Mesendoderm (in vitro differentiated cells): Measurements from ENCODE around the gene HDAC4.

ENCODE experiments used
- DNase-seq: peaks from one replicate; pipeline ENCODE4 v3.0.0; 2013
- H2AK5ac ChIP-seq: 2 replicates; pipeline ENCODE4 v1.6.1; 2013; ENCODE audit warnings: low read length, inconsistent platforms
- H2BK120ac ChIP-seq: 2 replicates; pipeline ENCODE4 v1.6.1; 2013; ENCODE audit warnings: low read depth, mild to moderate bottlenecking, low read length, moderate library complexity, mixed read lengths
- H2BK15ac ChIP-seq: replicated peaks from 2 replicates; pipeline ENCODE4 v1.6.1; 2013; ENCODE audit warnings: low read depth, mild to moderate bottlenecking, moderate library complexity
- H2BK5ac ChIP-seq: 2 replicates; pipeline ENCODE4 v1.6.1; 2013; ENCODE audit warnings: low read length, inconsistent platforms
- H3K18ac ChIP-seq: 2 replicates; pipeline ENCODE4 v1.6.1; 2013; ENCODE audit warnings: mild to moderate bottlenecking, low read length, mixed read lengths
- H3K23ac ChIP-seq: one replicate; pipeline ENCODE4 v1.6.1; 2013; ENCODE audit warnings: low read length
- H3K27ac ChIP-seq: 2 replicates; pipeline ENCODE4 v1.5.1; 2013; ENCODE audit warnings: low read depth, mild to moderate bottlenecking, inconsistent platforms, low read length, moderate library complexity
- H3K27me3 ChIP-seq: 2 replicates; pipeline ENCODE4 v1.6.1; 2013; ENCODE audit warnings: low read length, control low read depth, mild to moderate bottlenecking, inconsistent platforms; ENCODE audit not compliant: insufficient read depth, poor library complexity
- H3K36me3 ChIP-seq: 2 replicates; pipeline ENCODE4 v1.6.1; 2013; ENCODE audit warnings: low read length, inconsistent platforms; ENCODE audit not compliant: control insufficient read depth, insufficient read depth
- H3K4ac ChIP-seq: one replicate; pipeline ENCODE4 v1.6.1; 2013; ENCODE audit warnings: low read depth, mild to moderate bottlenecking, low read length, moderate library complexity
- H3K4me1 ChIP-seq: 2 replicates; pipeline ENCODE4 v1.6.1; 2013; ENCODE audit warnings: low read depth, low read length, inconsistent platforms; ENCODE audit not compliant: control insufficient read depth
- H3K4me2 ChIP-seq: 2 replicates; pipeline ENCODE4 v1.6.1; 2013; ENCODE audit warnings: low read length
- H3K4me3 ChIP-seq: 2 replicates; pipeline ENCODE4 v1.5.1; 2013; ENCODE audit warnings: mild to moderate bottlenecking, low read length
- H3K56ac ChIP-seq: one replicate; pipeline ENCODE4 v1.6.1; 2013; ENCODE audit warnings: low read length
- H3K79me1 ChIP-seq: 2 replicates; pipeline ENCODE4 v1.6.1; 2013; ENCODE audit warnings: low read length, inconsistent platforms
- H3K79me2 ChIP-seq: 2 replicates; pipeline ENCODE4 v1.6.1; 2013; ENCODE audit warnings: mild to moderate bottlenecking, low read length; ENCODE audit not compliant: control insufficient read depth, insufficient read depth
- H3K9ac ChIP-seq: 2 replicates; pipeline ENCODE4 v1.6.1; 2013; ENCODE audit warnings: low read length, inconsistent platforms
- H4K5ac ChIP-seq: one replicate; pipeline ENCODE4 v1.6.1; 2013; ENCODE audit warnings: low read length
- H4K8ac ChIP-seq: one replicate; pipeline ENCODE4 v1.6.1; 2013; ENCODE audit warnings: low read depth, mild to moderate bottlenecking, control low read depth, low read length, moderate library complexity
- WGBS: extraction: QIAGEN DNeasy Blood & Tissue Kit; methylation state at CpG from one replicate; pipeline ENCODE4 v1.1.7; 2013; ENCODE audit warnings: low lambda C conversion rate, missing lambda C conversion rate; ENCODE audit not compliant: insufficient coverage; ENCODE audit errors: extremely low coverage; 5-methylcytosine and 5-hydroxymethylcytosine counted together

Gene HDAC4

DNA sequence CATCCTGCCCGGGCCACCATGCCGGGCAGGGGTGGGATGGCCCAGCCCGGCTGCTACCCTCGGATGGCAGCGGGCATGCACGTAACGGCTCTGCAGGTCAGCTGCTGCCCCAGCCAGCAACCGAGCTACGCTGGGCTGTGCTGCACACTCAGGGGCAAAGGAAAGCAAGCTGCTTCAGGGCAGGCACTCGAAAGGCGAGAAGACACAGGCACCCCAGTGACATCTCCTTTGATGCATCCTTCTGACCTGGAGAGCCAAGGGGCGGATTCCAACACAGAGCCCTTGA is 8.8 kb downstream of the HDAC4 start:
- H2BK15ac ChIP-seq: no peak overlapping the region
- H3K79me1 ChIP-seq: peaks cover 29% of the 10 kb centered on the region
- no peak overlapping the region for H4K5ac ChIP-seq
- no peak overlapping the region for H3K27ac ChIP-seq
- no peak overlapping the region for H4K8ac ChIP-seq
- H3K4me3 ChIP-seq: no peak overlapping the region
- no peak overlapping the region for H3K18ac ChIP-seq
- no peaks in the 10 kb centered on the region for H3K4me1 ChIP-seq
- H3K4ac ChIP-seq: no peak overlapping the region
- H2BK120ac ChIP-seq: no peak overlapping the region
- no peak overlapping the region for H2AK5ac ChIP-seq
- H3K27me3 ChIP-seq: no peaks in the 10 kb centered on the region
- no peak overlapping the region for H3K9ac ChIP-seq
- no peaks in the 10 kb centered on the region for H3K36me3 ChIP-seq
- no peak overlapping the region for H3K23ac ChIP-seq
- no CpG with 5 or more reads among the region's 12 CpGs for WGBS
- H2BK5ac ChIP-seq: no peak overlapping the region
- no peak for DNase-seq
- H3K56ac ChIP-seq: no peak overlapping the region
- no peak overlapping the region for H3K4me2 ChIP-seq
- H3K79me2 ChIP-seq: peaks cover 53% of the 10 kb centered on the region

- H3K36me3 ChIP-seq: no peaks in the 10 kb centered on the region
- H3K4ac ChIP-seq: no peak overlapping the region
- no peak overlapping the region for H2BK5ac ChIP-seq
- no peak overlapping the region for H3K23ac ChIP-seq
- whole genome bisulfite sequencing: no CpG with 5 or more reads among the region's 24 CpGs
- H3K56ac ChIP-seq: no peak overlapping the region
- peaks cover 28% of the 10 kb centered on the region for H3K79me1 ChIP-seq
- no peak overlapping the region for H2AK5ac ChIP-seq
- no peak overlapping the region for H2BK120ac ChIP-seq
- no peak overlapping the region for H3K27ac ChIP-seq
- H3K9ac ChIP-seq: no peak overlapping the region
- H3K4me1 ChIP-seq: no peaks in the 10 kb centered on the region
- H3K4me3 ChIP-seq: no peak overlapping the region
- no peak overlapping the region for H2BK15ac ChIP-seq
- H3K79me2 ChIP-seq: peaks cover 51% of the 10 kb centered on the region
- H4K8ac ChIP-seq: no peak overlapping the region
- no peak for DNase-seq
- no peak overlapping the region for H4K5ac ChIP-seq
- H3K27me3 ChIP-seq: no peaks in the 10 kb centered on the region
- no peak overlapping the region for H3K18ac ChIP-seq
- H3K4me2 ChIP-seq: no peak overlapping the region
Measured at GRCh38 chr2:239391286-239392071, 9.3 kb downstream of the HDAC4 start.

DNA sequence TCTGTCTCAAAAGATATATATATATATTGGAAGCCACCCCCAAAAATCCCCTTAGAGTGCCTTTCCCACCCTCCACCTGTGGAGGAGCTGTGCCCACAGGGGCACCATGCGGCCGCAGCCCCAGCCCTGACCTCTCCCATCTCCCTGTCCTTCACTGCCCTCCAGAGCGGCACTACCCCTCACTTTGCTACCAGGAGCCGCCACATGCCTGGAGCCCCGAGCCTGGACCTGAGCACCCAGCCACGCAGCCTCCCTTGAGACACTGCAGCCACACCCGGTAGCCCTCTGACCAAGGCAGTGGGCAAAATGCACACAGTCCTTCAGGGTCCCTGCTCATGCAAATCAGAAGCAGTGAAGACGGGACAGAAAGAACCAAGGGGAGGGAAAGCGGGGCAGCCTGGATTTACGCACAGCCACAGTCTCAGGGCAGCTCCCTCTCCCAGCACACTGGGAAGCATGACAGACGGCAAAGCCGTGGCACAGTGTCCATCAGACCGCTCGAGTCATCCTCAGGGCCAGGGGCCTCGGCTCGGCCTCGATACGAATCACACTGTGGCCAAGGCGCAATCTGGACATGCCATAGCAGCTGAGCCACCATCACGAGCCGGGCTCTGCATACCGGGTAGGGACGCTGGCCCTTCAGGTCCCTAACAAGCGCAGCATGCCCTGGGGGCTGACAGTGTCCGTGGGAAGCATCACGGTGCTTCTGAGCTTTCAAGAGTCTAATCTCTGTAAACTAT is 10.1 kb downstream of the HDAC4 start:
- no peak overlapping the region for H2BK15ac ChIP-seq
- H3K9ac ChIP-seq: no peak overlapping the region
- no peaks in the 10 kb centered on the region for H3K36me3 ChIP-seq
- H2BK120ac ChIP-seq: no peak overlapping the region
- no peak overlapping the region for H2AK5ac ChIP-seq
- H3K4me2 ChIP-seq: no peak overlapping the region
- peaks cover 47% of the 10 kb centered on the region for H3K79me2 ChIP-seq
- peaks cover 28% of the 10 kb centered on the region for H3K79me1 ChIP-seq
- H3K23ac ChIP-seq: no peak overlapping the region
- H3K27me3 ChIP-seq: no peaks in the 10 kb centered on the region
- no peak overlapping the region for H3K4me3 ChIP-seq
- no CpG with 5 or more reads among the region's 26 CpGs for WGBS
- no peak overlapping the region for H3K18ac ChIP-seq
- H4K8ac ChIP-seq: no peak overlapping the region
- no peak overlapping the region for H4K5ac ChIP-seq
- H3K4ac ChIP-seq: no peak overlapping the region
- no peaks in the 10 kb centered on the region for H3K4me1 ChIP-seq
- no peak overlapping the region for H3K27ac ChIP-seq
- H3K56ac ChIP-seq: no peak overlapping the region
- no peak overlapping the region for H2BK5ac ChIP-seq
- no peak for DNase-seq

DNA sequence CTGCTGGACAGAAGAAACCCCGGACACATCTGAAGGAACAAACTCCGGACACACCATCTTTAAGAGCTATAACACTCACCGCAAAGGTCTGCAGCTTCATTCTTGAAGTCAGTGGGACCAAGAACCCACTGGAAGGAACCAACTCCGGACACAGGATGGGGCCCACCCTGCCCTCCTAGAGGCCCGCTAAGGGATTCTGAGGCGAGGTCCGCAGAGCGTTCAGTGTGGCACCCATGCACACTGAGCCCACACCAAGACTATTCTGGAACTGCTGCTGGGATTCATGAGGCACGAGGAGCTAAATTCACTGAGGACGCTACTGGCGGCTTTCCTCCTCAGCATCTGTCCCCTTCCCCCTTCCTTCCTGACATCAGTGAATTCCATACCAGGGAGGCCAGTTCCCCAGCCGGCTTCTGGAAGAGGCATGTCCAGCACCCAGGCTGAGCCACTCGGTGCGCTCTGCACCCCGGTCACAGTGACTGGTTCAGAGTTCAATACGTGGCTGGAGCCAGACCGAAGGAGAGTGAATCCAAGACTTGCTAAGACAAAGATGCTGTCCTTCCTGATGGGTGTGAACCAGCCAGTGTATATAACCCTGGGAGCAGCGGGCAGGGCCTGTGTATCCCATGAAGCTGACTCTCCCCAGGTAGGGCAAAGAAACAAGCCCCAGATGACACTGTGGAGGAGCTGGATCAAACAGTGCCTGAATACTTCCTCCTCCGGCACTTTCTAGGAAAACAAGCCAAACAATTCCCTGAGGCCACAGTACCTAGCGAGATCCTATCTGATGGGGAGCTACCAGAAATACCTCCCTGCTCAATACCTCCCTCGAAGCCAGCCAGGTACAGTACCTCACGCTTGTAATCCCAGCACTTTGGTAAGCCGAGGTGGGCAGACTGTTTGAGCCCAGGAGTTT is 11.1 kb downstream of the HDAC4 start:
- Histone ChIP-seq H3K4me1 (no peaks in the 10 kb centered on the region), H3K23ac (no peak overlapping the region), H3K9ac (no peak overlapping the region), H2AK5ac (no peak overlapping the region), H3K79me2 (peaks cover 39% of the 10 kb centered on the region), H3K36me3 (no peaks in the 10 kb centered on the region), H2BK120ac (no peak overlapping the region), H3K79me1 (peaks cover 27% of the 10 kb centered on the region), H4K8ac (no peak overlapping the region), H3K4me3 (no peak overlapping the region), H3K4me2 (no peak overlapping the region), H2BK5ac (no peak overlapping the region), H3K56ac (no peak overlapping the region), H3K4ac (no peak overlapping the region), H3K18ac (no peak overlapping the region), H2BK15ac (no peak overlapping the region), H4K5ac (no peak overlapping the region), H3K27ac (no peak overlapping the region), H3K27me3 (no peaks in the 10 kb centered on the region)
- WGBS: no CpG with 5 or more reads among the region's 23 CpGs
- no peak for DNase-seq

- Histone ChIP-seq H3K27me3 (no peaks in the 10 kb centered on the region), H3K9ac (no peak overlapping the region), H3K4me1 (no peaks in the 10 kb centered on the region), H3K56ac (no peak overlapping the region), H3K18ac (no peak overlapping the region), H2BK15ac (no peak overlapping the region), H4K8ac (no peak overlapping the region), H3K4me2 (no peak overlapping the region), H3K79me1 (peaks cover 27% of the 10 kb centered on the region), H3K4ac (no peak overlapping the region), H2BK5ac (no peak overlapping the region), H2AK5ac (no peak overlapping the region), H4K5ac (no peak overlapping the region), H3K36me3 (no peaks in the 10 kb centered on the region), H3K23ac (no peak overlapping the region), H3K4me3 (no peak overlapping the region), H3K79me2 (peaks cover 35% of the 10 kb centered on the region), H2BK120ac (no peak overlapping the region), H3K27ac (no peak overlapping the region)
- DNase-seq: no peak
- WGBS: no CpG with 5 or more reads among the region's 20 CpGs
Measured at GRCh38 chr2:239388236-239389151, 12.3 kb downstream of the HDAC4 start.
